Thoracic aorta (tissue), 2 donors: ENCODE data around the gene TBC1D9. TPM values are rescaled to one million over a fixed set of nuclear protein-coding genes. Genes with fewer than 3 reads are reported as not detected.

Source experiments
- ATAC-seq: fragments of 150-250 bp; one replicate; pipeline ENCODE4 v1.8.0; 2017; ENCODE audit warnings: low read depth; ENCODE audit not compliant: insufficient number of reproducible peaks, low FRiP score
- DNase-seq: peaks from one replicate; pipeline ENCODE4 v3.0.0-alpha.2; 2020; ENCODE audit warnings: low spot score
- H3K27ac ChIP-seq, 2 donors: fragments of 200-600 bp; sonication (generic); 1 replicate in 1 of 2; 2 replicates in 1 of 2; pipeline ENCODE4 v1.5.1; 2016; ENCODE audit warnings: mild to moderate bottlenecking in 2 of 2, moderate library complexity in 2 of 2
- H3K27me3 ChIP-seq: fragments of 200-600 bp; sonication (generic); replicated peaks from 2 replicates; pipeline ENCODE4 v1.6.0; 2016; ENCODE audit warnings: mild to moderate bottlenecking; ENCODE audit not compliant: insufficient read depth
- H3K36me3 ChIP-seq: fragments of 200-600 bp; sonication (generic); one replicate; pipeline ENCODE4 v1.5.1; 2016
- H3K4me1 ChIP-seq, 2 donors: fragments of 200-600 bp; sonication (generic); 1 replicate in 1 of 2; 2 replicates in 1 of 2; pipeline versions ENCODE4 v1.5.1 to v1.6.0; 2016; ENCODE audit warnings: low read depth in 2 of 2, mild to moderate bottlenecking in 1 of 2; ENCODE audit not compliant: control insufficient read depth in 1 of 2
- H3K4me3 ChIP-seq: fragments of 200-600 bp; sonication (generic); 2 replicates; pipeline ENCODE4 v1.5.1; 2016; ENCODE audit warnings: mild to moderate bottlenecking
- H3K9me3 ChIP-seq: fragments of 200-600 bp; sonication (generic); 2 replicates; pipeline ENCODE4 v1.5.1; 2016
- total RNA-seq, 2 donors: library from RNA; depleted of rRNA; stranded (reverse); fragments of >200 nt; gene quantifications; one replicate each; pipeline versions ENCODE4 v1.1.0 to v1.2.3, GENCODE V29; 2016
- TF ChIP-seq, protein P1 (sequence below): fragments of 200-600 bp; sonication (generic); IDR thresholded peaks from one replicate; pipeline ENCODE4 v1.5.1; 2019; ENCODE audit warnings: antibody characterized with exemption

TBC1D9 gene
- total RNA-seq, 2 donors from 2014 or later = 17.5 to 21.2 TPM

DNA sequence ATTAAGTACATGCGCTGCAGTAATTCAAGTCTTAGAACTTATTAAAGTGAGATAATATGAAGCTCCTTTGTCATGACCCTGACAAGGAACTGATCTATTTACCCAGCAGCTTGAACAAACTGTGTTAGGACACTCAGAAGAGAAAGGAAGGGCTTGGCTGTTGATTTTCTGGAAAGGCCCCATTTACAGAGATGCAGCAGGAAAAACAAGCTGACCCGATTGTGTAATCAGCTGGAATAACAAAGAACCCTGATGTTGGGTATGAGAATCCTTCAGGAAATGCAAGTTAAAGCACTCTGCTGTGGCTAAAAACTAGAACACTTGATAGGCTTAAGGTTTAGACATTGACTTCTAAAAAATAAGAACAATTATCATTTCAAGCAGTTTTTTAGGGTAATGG, 64.8 kb downstream of the TBC1D9 start:
- H3K9me3 ChIP-seq = no peaks in the 10 kb centered on the region
- H3K27me3 ChIP-seq = no peaks in the 10 kb centered on the region
- no peaks in the 10 kb centered on the region for H3K4me1 ChIP-seq
- no peak overlapping the region for H3K4me3 ChIP-seq
- no peak overlapping the region for H3K27ac ChIP-seq
- no peak for DNase-seq
- no peaks in the 10 kb centered on the region for H3K36me3 ChIP-seq
- ATAC-seq = no peak
- TF ChIP-seq, protein P1, sequence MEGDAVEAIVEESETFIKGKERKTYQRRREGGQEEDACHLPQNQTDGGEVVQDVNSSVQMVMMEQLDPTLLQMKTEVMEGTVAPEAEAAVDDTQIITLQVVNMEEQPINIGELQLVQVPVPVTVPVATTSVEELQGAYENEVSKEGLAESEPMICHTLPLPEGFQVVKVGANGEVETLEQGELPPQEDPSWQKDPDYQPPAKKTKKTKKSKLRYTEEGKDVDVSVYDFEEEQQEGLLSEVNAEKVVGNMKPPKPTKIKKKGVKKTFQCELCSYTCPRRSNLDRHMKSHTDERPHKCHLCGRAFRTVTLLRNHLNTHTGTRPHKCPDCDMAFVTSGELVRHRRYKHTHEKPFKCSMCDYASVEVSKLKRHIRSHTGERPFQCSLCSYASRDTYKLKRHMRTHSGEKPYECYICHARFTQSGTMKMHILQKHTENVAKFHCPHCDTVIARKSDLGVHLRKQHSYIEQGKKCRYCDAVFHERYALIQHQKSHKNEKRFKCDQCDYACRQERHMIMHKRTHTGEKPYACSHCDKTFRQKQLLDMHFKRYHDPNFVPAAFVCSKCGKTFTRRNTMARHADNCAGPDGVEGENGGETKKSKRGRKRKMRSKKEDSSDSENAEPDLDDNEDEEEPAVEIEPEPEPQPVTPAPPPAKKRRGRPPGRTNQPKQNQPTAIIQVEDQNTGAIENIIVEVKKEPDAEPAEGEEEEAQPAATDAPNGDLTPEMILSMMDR = no peak

DNA sequence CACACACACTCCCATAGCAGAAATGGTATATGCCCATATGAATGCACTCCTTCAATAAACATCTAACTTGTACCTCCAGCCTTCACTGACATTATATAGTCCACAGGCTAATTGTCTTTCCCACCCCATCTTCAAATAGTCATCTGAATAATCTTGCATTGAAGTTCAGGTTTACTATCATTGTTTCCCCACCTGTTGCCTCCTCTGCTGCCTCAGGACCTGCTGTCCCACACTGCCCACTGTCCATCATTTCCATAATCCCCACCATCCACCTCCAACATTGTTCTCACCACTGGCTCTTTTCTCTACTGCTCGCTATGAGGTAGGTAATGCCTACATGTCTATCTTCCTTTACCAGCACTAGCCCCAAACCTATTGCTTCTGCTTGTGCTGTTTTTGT, 66.1 kb downstream of the TBC1D9 start:
- TF ChIP-seq, protein P1 = no peak
- Histone ChIP-seq H3K27ac (no peak overlapping the region), H3K4me1 (no peaks in the 10 kb centered on the region), H3K9me3 (no peaks in the 10 kb centered on the region), H3K27me3 (no peaks in the 10 kb centered on the region), H3K36me3 (no peaks in the 10 kb centered on the region), H3K4me3 (no peak overlapping the region)
- DNase-seq (no peak), ATAC-seq (no peak)

DNA sequence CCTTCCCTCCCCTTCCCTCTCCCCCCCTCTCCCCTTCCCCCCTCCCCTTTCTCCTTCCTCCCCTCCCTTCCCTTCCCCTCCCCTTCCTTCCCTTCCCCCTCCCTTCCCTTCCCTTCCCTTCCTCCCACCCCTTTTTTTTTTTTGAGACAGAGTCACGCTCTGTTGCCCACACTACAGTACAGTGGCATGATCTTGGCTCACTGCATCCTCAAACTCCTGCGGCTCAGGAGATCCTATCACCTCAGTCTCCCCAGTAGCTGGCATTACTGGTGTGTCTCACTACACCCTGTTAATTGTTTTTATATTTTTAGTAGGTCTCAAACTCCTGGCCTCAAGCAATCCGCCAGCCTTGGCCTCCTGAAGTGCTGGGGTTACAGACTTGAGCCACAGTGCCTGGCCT, 66.6 kb downstream of the TBC1D9 start:
- no peak for ATAC-seq
- TF ChIP-seq, protein P1 = no peak
- Histone ChIP-seq H3K9me3 (no peaks in the 10 kb centered on the region), H3K4me3 (no peak overlapping the region), H3K4me1 (no peaks in the 10 kb centered on the region), H3K27me3 (no peaks in the 10 kb centered on the region), H3K27ac (no peak overlapping the region), H3K36me3 (no peaks in the 10 kb centered on the region)
- no peak for DNase-seq

DNA sequence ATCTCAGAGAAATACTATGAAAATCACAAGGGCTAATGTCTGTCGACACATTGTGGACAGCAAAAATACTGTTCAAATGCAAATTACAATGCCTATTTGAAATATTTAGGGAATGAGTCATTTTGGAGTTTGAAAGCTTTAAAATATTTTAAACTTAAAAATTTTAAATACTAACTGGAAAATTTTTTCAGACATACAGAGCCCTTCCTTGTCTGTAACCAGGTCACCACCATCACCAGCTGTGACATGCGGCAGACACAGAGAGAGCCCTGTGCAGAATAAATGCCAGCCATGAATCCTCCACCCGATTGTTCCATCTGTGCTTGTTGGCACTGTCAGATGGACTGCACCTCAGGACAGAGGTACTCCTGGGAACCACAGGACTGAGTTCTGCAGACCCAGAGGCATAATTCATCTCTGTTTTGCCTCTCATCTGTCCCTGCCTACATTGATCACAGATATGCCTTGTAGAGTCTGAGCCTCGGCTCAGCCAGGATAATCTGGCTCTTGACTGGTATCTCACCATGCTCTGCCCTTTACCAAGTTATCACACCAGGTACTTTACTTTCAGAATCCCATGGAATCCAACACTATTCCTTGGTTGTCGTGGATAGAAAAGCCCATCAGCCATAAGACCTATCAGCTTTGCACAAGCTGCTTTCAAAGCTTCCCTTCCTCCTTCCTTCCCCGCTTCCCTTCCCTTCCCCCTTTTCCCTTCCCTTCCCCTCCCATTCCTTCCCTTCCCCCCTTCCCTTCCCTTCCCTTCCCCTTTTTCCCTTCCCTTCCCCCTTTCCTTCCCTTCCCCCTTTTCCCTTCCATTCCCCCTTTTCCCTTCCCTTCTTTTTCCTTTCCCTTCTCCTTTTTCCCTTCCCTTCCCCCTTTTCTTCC, 67.2 kb downstream of the TBC1D9 start:
- Histone ChIP-seq H3K27me3 (no peaks in the 10 kb centered on the region), H3K27ac (no peak overlapping the region), H3K36me3 (no peaks in the 10 kb centered on the region), H3K4me1 (no peaks in the 10 kb centered on the region), H3K9me3 (no peaks in the 10 kb centered on the region), H3K4me3 (no peak overlapping the region)
- ATAC-seq (no peak), DNase-seq (no peak)
- TF ChIP-seq, protein P1 = no peak

DNA sequence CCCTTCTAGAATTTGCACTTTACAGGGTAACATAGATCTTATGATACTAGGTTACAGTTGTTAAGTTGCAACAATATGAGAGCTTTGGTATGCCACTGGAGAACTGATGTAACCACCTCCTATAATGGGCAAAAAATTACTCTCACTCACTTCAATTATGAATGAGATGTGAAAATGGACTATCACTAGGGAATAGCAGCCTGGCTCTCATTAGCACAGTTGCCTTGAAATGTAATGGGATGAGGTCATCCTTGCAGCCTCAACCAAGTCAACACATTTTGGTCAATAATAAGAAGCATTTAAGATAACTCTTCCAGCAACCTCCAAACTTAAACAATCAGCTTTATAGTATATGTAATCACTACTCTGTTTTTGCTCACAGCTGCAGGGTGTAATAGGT, 69.4 kb downstream of the TBC1D9 start:
- H3K4me3 ChIP-seq = no peak overlapping the region
- H3K27me3 ChIP-seq = no peaks in the 10 kb centered on the region
- H3K27ac ChIP-seq = no peak overlapping the region
- no peaks in the 10 kb centered on the region for H3K36me3 ChIP-seq
- ATAC-seq (no peak), DNase-seq (no peak)
- H3K4me1 ChIP-seq = no peaks in the 10 kb centered on the region
- H3K9me3 ChIP-seq = no peaks in the 10 kb centered on the region
- TF ChIP-seq, protein P1 = no peak
